GM18502 (cell line): ENCODE results near the gene RNF17.

Experiments used
- ATAC-seq: cut with Tn5 transposase; IDR thresholded peaks from one replicate; pipeline ENCODE4 v1.9.1; 2021; ENCODE audit warnings: mild to moderate bottlenecking; ENCODE audit not compliant: unreplicated experiment, poor library complexity

RNF17 gene

GRCh38 chr13:24763596-24764275, at the start of gene RNF17:
TSS of gene RNF17 (plus strand) at chr13:24764169. CDS start at chr13:24764204, 35 bp downstream.
- ATAC-seq: no peak

- ATAC-seq: no peak
Measured at GRCh38 chr13:24716011-24716410, 48.0 kb upstream of the RNF17 start.

GRCh38 chr13:24716446-24716845, 47.5 kb upstream of the RNF17 start:
- ATAC-seq: no peak

- no peak for ATAC-seq
Measured at GRCh38 chr13:24717217-24717616, 46.8 kb upstream of the RNF17 start.

- no peak for ATAC-seq
Measured at GRCh38 chr13:24718192-24718965, 45.6 kb upstream of the RNF17 start.

- ATAC-seq: no peak
Measured at GRCh38 chr13:24719139-24719538, 44.8 kb upstream of the RNF17 start.

DNA sequence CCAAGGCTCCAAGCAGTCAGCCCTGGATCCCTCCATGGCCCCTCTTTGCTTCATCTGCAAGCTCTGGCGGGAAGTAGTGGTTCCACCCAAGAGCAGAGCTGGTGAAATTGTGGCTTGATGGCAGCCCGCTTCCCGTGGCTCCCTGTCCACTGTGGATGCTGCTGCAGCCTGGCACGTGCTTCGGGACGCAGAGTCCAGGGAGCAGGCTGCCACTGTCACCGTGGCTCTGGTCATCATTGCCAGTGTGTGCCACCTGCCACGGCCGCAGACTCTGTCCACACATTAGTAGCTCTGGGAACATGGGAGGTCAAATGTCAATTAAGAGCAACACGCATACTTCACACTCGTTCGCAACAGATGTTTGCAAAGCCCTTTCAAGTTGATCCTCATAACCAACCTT, 40.8 kb upstream of the RNF17 start:
- ATAC-seq: no peak

DNA sequence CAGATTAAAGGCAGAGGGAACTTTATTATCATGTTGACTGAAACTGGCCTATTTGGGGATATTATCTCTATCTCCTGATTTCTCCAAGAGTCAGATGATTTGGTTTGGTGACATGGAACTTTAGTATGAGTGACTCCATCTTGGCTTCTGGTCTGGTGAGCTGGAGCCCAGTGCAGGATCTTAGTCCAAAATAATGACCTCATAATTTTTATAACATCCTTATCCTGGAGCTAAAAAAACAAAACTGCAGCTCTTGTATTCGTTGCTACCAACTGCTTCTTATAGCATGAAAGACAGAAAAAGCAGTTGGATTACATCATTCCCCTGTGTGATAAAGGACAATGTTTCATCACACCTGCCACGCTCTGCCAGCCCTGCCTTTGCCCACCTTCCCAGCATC, 39.3 kb upstream of the RNF17 start:
- ATAC-seq: no peak

GRCh38 chr13:24725379-24725778, 38.6 kb upstream of the RNF17 start:
- no peak for ATAC-seq

- peak; percentile 74 for ATAC-seq
Measured at GRCh38 chr13:24727731-24728601, 36.0 kb upstream of the RNF17 start.

- peak; percentile 79 for ATAC-seq
Measured at GRCh38 chr13:24730873-24731567, 32.9 kb upstream of the RNF17 start.

- no peak for ATAC-seq
Measured at GRCh38 chr13:24734950-24735349, 29.0 kb upstream of the RNF17 start.

DNA sequence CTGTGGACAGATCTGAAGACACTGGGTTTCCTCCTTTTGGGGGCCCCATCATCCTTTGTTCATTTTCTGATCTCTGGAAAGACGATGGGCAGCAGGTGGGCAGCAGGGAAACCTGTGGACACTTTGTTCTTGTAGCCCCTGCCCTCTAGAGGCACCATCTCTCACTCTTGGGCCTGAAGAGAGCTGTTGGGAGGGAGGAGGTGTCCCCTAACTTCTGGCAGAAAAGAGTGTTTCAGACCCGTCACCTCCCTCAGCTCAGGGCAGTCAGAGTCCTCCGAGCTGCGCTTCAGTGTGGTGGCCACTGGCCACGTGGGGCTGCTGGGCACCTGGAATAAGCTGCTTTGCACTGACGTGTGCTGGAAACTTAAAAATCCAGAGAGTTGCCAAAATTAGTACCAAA, 26.9 kb upstream of the RNF17 start:
- no peak for ATAC-seq

GRCh38 chr13:24738366-24738847, 25.6 kb upstream of the RNF17 start:
- ATAC-seq: no peak

DNA sequence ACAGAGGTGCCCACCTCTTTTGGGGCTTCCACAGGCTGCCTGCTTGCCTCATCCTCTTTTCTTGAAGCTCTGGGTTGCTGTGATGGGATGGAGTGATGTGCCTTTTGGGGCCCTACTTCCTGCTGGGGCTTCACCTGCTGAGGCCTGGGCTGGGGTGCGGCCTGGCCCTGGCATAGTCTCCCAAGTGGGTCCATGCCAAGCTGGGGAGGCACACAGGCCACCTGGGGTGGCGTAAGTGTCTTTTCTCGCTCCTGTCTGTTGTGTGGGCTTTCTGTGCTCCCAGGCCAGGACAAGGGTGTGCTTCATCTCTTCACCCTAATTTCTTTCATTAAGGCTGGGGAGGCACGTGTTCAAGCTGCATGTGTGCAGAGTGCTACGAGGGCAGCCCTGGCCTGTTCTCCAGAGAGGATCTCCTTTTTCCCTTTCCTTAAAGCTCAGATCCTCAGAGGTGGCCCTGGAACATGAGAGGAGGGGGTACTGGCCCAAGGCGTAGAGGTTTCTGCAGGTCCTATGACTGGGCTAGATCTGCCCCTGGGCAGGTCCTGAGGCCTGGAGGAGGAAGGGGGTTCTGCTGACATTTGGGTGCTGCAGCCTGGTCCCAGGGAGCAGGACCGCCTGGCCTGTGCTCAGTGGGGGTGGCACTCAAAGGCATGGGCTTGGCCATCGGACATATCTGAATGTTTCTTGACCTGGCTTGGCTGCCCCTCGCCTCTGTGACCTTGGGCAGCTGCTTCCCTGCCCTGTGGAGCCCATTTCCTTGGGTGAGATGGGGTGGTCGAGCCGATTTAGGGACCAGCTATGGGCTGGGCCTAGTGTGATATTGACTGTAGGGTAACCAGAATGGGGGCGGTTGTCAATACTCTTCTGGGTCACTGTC, 23.7 kb upstream of the RNF17 start:
- no peak for ATAC-seq

DNA sequence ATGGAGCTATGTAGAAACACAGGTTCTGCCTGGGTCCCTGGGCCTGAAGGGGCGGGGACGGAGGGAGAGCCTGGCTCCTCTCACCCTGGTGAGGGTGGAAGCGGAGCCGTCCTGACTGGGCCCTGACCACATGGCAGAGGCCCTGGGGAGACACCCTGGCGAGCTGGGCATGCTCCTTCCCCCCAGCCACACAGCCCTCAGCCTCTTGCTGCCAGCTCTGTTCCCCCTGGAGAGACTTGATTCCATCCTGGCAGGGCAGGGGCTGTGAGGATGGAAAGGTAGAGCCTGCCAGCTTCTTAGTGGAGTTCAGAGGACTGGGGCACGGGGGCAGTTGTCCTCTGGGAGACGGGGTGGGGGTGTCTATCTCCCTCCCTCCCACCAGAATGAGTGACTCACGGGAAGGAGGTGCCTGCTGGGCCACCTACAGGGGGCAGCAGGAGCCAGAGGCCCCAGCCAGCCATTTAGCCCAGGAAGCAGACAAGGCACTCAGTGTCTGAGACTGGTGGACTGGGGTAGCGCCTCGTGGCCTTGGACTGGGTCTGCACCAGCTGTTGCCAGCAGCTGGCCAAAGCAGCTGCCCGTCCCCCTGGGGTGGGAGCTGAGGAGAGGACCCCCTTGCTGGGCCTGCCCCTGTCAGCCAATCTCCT, 22.8 kb upstream of the RNF17 start:
- ATAC-seq: no peak

- ATAC-seq: no peak
Measured at GRCh38 chr13:24741791-24742190, 22.2 kb upstream of the RNF17 start.

- ATAC-seq: no peak
Measured at GRCh38 chr13:24742294-24742693, 21.7 kb upstream of the RNF17 start.

DNA sequence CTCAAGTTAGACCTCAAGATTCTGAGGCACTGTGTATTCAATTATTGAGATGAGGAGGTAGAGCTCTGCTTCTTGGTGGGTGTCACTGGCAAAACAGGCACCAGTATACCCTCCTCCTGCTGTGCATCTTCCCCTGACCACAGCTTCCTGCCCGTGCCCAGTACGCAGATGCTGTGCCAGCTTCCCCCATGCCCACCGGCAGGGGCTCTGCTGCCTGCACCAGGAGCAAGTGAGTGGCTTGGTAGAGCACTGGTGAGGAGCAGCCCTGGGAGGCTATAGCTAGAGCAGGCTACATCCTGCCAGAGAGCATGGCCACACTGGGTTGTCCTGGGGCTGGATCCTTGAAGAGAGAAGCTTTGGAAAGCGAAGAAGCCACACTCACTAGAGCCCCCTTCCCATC, 21.0 kb upstream of the RNF17 start:
- no peak for ATAC-seq
